Measurements from ENCODE around the gene TOGARAM1. TPM values are rescaled to one million over a fixed set of nuclear protein-coding genes. Genes with fewer than 3 reads are reported as not detected.
A peak's percentile ranks its signal among the peaks of the same experiment; 100 is the strongest.

Gene TOGARAM1, protein sequence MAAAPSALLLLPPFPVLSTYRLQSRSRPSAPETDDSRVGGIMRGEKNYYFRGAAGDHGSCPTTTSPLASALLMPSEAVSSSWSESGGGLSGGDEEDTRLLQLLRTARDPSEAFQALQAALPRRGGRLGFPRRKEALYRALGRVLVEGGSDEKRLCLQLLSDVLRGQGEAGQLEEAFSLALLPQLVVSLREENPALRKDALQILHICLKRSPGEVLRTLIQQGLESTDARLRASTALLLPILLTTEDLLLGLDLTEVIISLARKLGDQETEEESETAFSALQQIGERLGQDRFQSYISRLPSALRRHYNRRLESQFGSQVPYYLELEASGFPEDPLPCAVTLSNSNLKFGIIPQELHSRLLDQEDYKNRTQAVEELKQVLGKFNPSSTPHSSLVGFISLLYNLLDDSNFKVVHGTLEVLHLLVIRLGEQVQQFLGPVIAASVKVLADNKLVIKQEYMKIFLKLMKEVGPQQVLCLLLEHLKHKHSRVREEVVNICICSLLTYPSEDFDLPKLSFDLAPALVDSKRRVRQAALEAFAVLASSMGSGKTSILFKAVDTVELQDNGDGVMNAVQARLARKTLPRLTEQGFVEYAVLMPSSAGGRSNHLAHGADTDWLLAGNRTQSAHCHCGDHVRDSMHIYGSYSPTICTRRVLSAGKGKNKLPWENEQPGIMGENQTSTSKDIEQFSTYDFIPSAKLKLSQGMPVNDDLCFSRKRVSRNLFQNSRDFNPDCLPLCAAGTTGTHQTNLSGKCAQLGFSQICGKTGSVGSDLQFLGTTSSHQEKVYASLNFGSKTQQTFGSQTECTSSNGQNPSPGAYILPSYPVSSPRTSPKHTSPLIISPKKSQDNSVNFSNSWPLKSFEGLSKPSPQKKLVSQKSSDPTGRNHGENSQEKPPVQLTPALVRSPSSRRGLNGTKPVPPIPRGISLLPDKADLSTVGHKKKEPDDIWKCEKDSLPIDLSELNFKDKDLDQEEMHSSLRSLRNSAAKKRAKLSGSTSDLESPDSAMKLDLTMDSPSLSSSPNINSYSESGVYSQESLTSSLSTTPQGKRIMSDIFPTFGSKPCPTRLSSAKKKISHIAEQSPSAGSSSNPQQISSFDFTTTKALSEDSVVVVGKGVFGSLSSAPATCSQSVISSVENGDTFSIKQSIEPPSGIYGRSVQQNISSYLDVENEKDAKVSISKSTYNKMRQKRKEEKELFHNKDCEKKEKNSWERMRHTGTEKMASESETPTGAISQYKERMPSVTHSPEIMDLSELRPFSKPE (N-terminal part only)
- 9.4 and 13.6 TPM in 2 replicates for total RNA-seq (2014; rRNA removed; shearing (Covaris generic))

DNA sequence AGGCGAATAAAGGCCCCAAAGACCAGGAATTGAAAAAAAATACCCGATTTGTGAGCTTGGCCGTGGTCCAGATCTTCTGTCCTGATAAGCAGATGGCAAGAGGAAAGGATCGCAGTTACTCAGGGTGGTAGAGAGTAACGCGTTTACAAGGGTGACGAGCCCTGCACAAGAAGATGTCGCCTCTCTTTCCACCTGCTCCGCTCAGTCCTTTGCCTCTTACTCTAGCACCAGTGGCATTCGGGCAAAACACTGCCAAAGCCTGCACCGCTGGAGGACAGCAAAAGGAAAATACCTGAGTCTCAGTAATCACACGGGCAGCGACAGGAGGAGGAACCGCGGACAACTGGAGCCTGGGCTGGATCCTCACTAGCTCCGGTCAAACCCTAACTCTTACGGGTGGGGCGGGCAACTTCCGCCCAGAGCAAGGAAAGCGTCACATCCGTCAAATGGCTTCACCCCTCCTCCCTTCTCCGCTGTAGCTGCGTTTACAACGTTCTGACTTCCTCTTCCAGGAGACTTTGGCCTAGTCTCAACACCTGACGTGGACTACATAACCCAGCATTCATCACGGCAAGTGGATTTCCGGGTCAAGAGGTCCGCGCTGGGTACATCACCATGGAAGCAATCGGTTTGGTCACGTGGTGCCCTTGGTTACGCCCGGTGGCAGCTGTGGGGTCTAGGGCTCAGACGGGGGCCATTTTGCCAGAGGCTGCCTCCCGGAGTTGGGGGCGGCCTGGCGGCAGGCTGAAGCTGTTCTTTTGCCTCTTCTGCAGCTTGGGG lies at the start of gene TOGARAM1, which contains the start of gene KLHL28:
Gene TOGARAM1 (plus strand): TSS at position 637 of the 780 bp plus-strand sequence. CDS start 232 bp downstream, outside the sequence.
Gene KLHL28 (minus strand): TSS at position 394 of the 780 bp plus-strand sequence. CDS start 16,019 bp downstream, outside the sequence.
- peak; percentile 100 for DNase-seq (ENCODE audit: low read depth)

DNA sequence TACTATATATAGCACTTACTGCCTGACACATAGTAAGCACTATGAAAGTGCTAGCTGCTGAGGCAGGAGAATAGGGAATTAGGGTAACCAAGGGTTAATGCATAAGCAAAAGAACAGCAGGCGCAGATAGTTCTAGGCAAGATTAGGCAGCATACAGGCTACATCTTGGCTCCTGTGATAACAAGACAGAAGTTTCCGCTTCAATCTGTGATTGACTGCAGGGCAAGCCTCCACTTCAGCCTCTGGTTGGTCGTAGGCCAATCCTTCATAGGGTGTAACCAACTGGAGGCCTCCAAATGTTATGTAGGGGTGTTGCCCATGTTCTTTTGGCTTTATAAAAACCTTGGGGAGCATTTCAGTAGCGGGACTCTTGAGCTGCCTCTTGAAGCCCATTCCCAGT lies 47.1 kb upstream of the TOGARAM1 start:
- DNase-seq (ENCODE audit: low read depth), result no peak

DNA sequence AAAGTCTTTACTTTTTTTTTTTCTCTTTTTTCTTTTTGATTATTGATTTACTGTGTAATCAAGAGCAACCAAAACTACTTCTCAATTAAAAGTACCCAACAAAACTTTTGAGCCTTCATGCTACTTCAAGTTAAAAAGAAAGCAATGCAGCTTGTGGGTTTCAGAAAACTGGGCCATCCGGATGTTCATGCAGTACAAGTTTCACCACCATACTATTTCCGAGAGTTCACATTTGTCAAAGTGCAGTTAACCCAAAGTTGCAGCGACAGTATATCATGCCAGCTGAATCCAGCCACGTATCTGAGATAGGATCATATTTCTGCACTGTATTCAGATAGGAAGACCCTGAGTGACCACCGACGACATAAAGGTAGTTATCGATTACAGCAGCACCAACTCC lies 33.2 kb upstream of the TOGARAM1 start:
- DNase-seq (ENCODE audit: low read depth), result no peak

DNA sequence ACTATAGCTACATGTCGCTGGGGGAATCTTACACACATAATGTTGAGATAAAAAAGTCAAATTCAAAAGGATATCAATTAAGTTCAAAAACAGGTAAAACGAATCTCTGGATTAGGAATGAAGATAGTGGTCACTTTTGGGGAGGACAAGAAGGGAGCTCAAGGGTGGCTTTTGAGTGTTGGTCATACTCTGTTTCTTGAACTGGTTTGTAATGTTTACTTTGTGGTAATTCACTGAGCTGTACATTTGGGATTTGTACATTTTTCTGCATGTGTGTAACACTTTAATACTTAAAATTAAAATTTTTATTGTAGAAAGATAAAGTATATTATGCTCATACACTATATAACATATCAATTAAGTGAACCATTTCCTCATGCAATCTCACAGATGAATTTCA lies 26.8 kb upstream of the TOGARAM1 start:
- no peak for DNase-seq (ENCODE audit: low read depth)

DNA sequence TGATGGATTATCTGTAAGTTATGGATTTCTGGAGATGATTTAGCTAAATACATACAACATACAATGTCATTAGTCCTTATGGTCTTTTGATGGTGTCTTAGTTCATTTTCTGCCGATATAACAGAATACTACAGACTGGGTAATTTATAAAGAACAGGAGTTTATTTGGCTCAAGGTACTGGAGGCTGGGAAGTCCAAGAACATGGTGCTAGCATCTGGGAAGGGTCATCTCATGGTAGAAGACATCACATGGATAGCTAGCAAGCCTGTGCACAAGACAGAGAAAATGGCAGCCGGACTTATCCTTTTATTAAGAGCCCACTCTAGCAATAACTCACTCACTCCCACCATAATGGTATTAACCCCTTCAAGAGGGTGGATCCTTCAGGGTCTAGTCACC lies 24.4 kb upstream of the TOGARAM1 start:
- DNase-seq (ENCODE audit: low read depth), result no peak

DNA sequence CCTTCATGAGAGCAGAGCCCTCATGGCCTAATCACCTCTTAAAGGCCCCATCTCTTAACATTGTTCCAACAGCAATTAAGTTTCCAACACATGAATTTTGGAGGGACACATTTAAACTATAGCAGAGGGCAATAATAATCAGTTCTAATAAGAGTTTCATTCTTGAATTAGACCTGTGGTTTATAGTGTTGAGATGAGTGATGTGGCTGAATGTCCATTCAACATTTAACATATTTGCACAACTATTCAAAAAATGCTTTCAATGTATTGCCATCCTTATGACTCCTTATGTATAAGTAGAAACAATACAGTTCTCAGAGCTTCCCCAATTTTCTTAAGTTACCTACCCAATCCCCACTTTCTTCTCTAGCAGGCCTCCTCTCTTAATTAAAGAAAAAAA lies 21.8 kb upstream of the TOGARAM1 start:
- no peak for DNase-seq (ENCODE audit: low read depth)

DNA sequence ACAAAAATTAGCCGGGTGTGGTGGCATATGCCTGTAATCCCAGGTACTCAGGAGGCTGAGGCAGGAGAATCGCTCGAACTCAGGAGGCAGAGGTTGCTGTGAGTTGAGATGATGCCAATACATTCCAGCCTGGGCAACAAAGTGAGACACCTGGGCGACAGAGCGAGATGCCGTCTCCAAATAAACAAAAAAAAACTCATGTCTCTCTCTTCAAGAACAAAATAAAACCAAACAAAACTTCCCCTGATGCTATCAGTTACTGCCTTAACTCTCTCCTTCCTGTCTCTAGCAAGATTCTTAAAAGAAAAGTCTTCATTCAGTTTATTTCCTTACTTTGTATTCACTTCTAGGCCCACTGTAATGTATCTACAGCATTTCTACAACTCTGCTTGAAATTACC lies 21.0 kb upstream of the TOGARAM1 start:
- no peak for DNase-seq (ENCODE audit: low read depth)

DNA sequence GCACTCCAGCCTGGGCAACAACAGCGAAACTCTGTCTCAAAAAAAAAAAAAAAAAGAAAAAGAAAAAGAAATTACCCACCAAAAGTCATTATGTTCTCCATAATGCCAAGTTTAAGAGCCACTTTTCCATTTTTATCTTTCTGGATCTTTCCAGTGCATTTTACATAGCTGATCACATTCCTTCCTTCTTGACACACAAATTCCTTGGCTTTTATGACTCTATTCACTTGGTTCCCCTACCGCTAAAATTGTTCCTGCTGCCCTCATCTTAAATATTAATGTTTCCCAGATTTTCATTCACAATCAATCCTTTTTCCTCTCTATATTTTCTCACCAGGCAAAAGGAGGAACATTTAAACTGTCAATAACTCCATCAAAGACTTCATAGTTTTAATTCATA lies 20.4 kb upstream of the TOGARAM1 start:
- DNase-seq (ENCODE audit: low read depth), result no peak

DNA sequence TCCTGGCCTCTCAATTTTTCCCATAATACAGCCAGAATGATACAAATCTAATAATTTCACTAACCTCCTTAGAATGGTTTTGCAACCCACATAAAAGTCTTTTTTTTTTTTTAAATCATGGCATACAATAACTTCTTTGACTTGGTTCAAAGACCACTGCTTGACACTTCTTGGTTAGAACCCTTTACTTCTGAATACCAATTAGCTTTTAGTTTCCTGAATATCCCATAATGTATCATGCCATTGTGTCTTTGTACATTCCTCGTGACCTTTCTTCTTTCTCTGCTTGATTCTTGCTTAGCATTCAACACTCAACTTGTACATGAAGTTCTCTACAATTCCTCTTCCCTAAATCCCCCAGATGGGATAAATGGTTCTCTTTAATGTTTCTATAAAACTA lies 19.6 kb upstream of the TOGARAM1 start:
- DNase-seq (ENCODE audit: low read depth), result no peak

DNA sequence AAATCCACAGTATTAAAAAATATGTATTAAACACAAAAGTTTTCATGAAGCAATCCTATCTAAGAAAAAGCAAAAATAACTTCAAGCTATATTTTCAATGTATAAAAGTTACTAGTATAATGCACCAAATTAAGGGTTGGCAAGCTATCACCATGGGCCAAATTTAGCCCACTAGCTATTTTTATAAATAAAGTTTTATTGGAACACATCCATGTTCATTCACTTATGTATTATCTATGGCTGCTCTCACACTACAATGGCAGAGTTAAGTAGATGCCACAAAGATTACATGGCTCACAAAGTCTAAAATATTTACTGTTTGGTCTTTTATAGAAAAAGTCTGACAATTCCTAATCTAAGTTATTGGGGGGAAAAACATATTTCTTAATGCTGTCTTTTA lies 17.9 kb upstream of the TOGARAM1 start:
- no peak for DNase-seq (ENCODE audit: low read depth)

DNA sequence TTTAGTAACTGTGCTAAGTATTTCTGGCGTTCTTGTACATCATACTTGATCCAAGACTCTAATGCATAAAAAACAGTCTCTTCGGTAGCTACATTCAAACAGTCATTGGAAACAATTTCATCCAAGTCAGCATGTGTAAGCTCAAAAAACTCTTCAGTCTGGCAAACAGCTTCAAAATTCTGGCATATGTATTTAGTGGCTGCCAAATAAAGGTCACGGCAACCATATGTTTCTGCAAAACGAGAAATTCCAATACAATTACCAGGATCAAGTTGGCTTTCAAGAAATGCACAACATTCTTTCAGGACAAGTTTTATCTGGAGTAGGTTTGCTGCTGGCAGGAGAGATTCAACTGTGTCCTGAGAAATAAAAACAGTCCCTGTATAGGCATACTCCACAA lies 16.7 kb upstream of the TOGARAM1 start:
- no peak for DNase-seq (ENCODE audit: low read depth)

DNA sequence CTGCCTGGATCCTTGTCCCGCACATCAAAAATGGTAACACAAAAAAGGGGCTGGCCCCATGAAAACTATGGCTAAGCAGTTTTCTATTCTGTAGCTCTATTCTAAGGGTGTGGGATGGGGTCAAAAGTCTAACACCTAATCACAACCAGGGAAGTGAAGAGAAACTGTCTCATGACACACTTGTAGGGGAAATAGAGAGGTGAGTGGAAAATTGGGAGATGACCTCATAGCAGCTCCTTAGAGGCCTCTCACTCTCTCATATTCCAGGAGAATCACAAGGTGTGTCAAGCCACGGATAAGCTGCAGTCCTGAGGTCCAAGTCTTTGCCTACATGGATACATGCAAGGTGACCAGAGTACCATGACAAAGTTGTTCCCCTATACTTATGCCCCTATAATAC lies 10.9 kb upstream of the TOGARAM1 start:
- DNase-seq (ENCODE audit: low read depth), result no peak

DNA sequence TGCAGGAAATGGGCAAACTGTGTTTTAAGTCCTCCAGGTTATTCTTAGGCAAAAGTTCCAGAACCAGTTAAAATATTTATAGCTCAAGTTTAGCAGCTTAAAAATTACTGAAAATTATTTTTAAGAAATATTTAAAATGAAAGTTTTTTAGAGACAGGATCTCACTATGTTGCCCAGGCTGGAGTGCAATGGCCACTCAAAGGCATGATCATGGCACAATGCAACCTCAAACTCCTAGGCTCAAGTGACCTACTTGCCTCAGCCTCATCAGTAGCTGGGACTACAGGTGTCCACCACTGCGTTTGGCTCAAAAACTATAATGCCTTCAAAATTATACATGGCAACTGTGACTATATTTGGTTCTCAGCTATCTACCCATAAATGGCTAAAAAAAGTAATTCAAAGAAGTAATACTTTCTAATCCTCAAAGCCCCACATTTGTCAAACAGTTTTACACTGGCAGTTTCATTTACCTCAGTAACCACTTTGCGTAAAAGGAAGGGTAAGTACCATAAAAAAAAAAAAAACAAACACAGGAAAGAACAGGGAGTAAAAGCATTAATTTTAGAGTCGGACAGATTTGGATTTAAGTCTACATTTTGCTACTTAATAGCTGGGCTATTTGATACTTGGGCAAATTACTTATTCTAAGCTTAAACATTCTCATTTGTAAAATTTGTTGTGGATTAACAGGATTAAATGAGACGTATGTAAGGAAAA lies 9.4 kb upstream of the TOGARAM1 start:
- DNase-seq (ENCODE audit: low read depth), result no peak

DNA sequence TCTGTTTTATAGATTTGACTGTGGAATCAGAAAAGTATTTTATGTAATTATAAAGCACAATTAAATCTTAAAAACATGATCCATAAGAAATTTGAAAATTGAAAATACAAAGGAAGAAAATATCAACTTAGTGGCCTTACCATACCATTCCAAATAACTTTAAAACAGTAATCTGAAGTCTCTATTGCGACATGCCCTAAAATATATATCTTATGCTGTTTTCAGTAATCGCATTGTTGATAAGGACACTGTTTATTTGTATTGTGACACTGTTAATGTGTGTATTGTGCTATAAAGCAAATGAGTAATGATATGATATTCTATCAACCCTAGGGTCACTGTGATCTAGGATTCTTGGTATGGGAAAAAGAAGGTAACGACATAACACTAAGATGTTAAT lies 7.2 kb upstream of the TOGARAM1 start:
- DNase-seq (ENCODE audit: low read depth), result no peak

DNA sequence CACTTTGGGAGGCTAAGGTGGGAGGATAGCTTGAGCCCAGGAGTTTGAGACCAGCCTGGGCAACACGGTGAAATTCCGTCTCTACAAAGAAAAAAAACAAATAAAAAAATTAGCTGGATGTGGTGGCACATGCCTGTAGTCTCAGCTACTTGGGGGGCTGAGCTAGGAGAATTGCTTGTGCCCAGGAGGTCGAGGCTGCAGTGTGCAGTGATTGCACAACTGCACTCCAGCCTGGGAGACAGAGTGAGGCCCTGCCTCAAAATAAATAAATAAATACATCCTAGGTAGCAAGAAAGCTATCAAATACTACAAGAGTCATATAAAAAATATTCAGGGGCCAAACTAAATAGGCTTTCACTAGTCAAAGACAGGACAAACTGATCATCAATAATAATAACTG lies 6.5 kb upstream of the TOGARAM1 start:
- no peak for DNase-seq (ENCODE audit: low read depth)

DNA sequence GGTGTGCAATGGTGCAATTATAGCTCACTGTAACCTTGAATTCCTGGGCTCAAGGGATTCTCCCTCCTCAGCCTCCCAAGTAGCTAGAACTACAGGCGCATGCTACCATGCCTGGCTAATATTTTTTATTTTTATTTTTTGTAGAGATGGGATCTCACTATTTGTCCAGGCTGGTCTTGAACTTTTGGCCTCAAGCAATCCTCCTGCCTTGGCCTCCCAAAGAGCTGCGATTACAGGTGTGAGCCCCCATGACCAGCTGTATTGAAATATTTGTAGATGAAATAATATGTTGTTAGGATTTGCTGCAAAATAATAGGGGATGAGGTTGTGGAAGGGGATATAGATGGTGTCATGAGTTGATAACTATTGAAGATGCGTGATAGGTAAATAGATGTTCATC lies 5.1 kb upstream of the TOGARAM1 start:
- no peak for DNase-seq (ENCODE audit: low read depth)

DNA sequence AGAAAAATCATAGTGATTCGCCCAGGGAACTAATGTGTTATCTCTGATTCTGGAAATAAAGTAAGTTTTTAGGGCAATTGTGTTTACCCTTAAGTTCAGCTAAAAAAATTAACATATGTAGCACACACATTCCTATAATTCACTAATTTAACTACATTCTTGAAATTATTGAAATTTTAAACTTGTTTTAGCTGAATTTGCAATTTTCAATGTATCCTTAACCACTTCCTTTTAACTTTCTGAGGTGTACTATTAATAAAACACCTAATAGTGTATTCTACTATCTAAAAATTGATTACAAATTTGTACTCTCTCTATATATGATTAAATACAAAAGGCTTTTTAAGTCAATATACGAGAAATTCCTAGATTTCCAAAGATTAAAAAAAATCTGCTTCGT lies 2.5 kb upstream of the TOGARAM1 start:
- no peak for DNase-seq (ENCODE audit: low read depth)

DNA sequence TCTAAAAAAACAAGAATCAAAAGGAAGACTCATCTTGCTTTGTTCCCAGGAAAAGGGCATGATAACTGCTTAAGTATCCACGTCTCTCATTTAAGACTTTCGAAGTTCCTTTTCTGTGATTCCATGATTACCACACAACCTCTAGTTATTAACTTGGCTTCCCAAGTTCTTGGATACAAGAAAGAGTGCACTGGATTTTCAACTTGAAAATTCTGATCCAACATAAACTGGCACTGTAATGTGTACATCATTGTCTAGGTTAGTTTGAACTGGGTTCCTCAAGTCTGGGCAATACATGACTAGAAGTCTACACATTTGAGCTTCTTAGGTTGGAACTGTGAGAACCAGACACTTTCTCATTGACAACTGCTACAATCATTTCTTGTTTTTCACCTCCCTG lies 1.8 kb upstream of the TOGARAM1 start:
- DNase-seq (ENCODE audit: low read depth), result no peak

DNA sequence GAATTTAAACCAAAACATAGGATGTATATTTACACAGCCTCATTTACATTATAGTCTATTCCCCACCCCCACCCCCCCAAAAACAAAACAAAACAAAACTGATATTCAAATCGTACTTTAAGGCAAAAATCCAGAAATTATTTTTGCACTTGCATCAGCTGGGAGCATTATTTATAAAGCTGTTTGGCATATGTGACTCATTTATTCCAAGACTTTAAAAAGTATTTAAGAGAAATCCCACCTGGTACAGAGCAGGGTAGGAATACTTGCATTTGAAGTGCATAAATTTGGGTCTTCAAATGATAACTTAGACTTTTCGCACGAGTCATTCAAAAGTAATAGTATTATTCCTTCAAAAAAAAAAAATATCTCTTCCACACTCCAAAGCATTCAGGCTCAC lies 1.3 kb upstream of the TOGARAM1 start:
- no peak for DNase-seq (ENCODE audit: low read depth)

DNA sequence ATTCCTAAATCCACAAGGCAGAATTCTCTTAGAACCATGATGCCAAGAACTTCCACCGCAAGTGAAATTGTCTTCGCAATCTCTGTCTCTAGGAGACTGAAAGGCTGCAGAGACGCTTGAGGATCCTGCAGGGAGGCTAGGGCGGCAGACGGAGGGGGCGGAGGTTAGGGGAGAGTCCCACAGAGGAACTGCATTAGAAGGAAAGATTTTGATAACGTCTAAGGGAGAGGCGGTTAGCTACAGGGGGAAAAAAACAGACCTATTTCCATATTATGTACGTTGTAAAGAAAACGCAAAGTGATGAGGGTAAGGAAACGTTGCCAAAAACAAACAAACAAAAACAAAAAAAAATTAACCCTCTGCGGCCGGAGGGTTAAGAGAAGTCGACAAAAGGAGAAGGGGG lies 838 bp upstream of the TOGARAM1 start:
- peak; percentile 64 for DNase-seq (ENCODE audit: low read depth)
